ENCODE measurements around the gene KCNMA1. TPM values are rescaled to one million over a fixed set of nuclear protein-coding genes. Genes with fewer than 3 reads are reported as not detected.
A peak's percentile ranks its signal among the peaks of the same experiment; 100 is the strongest.

Gene KCNMA1
- total and polyA plus RNA-seq, 4 experiments from 2014 or later = 0.26 TPM; not detected in 3

GRCh38 chr10:77571490-77571889 is 66.1 kb downstream of the KCNMA1 start:
- ChIA-PET POLR2A (ENCODE audit: partially characterized antibody) (no interaction called here), CTCF (ENCODE audit: partially characterized antibody) (no interaction called here)
- H3K9me3 ChIP-seq (ENCODE audit: control insufficient read depth in 1 of 2, low read length in 2 of 2) = no peaks in the 10 kb centered on the region
- Mint-ChIP-seq H3K27me3 (no peaks in the 10 kb centered on the region), H3K36me3 (no peaks in the 10 kb centered on the region), H3K27ac (no peak overlapping the region), H3K9me3 (peaks cover 0 to 4% (median 0%) of the 10 kb centered on the region in 8 donors), H3K4me1 (no peaks in the 10 kb centered on the region), H3K4me3 (no peak overlapping the region)
- H3K4me1 ChIP-seq (ENCODE audit: insufficient read depth, low read length) = no peaks in the 10 kb centered on the region
- H3K27me3 ChIP-seq (ENCODE audit: insufficient read depth, low read length) = no peaks in the 10 kb centered on the region
- H3K4me3 ChIP-seq (ENCODE audit: low read length in 2 of 2) = no peak overlapping the region
- no peak overlapping the region for H3K27ac ChIP-seq (ENCODE audit: low read depth, low read length)
- no peak for DNase-seq
- intact Hi-C loops (cut with micrococcal nuclease) = no loop called here
- H3K36me3 ChIP-seq (ENCODE audit: insufficient read depth, low read length) = no peaks in the 10 kb centered on the region

GRCh38 chr10:77566914-77567566 is 70.6 kb downstream of the KCNMA1 start:
- H3K27me3 ChIP-seq (ENCODE audit: insufficient read depth, low read length) = no peaks in the 10 kb centered on the region
- no peaks in the 10 kb centered on the region for H3K36me3 ChIP-seq (ENCODE audit: insufficient read depth, low read length)
- H3K9me3 Mint-ChIP-seq = peaks cover 0 to 3% (median 0%) of the 10 kb centered on the region in 8 donors
- no peak for DNase-seq
- no peaks in the 10 kb centered on the region for H3K36me3 Mint-ChIP-seq
- no peak overlapping the region for H3K27ac Mint-ChIP-seq
- intact Hi-C loops (cut with micrococcal nuclease) = no loop called here
- no peak overlapping the region for H3K27ac ChIP-seq (ENCODE audit: low read depth, low read length)
- no peak overlapping the region for H3K4me3 Mint-ChIP-seq
- no peaks in the 10 kb centered on the region for H3K4me1 ChIP-seq (ENCODE audit: insufficient read depth, low read length)
- H3K27me3 Mint-ChIP-seq = peaks cover 3 to 16% of the 10 kb centered on the region in 2 donors
- POLR2A ChIA-PET (ENCODE audit: partially characterized antibody) = no interaction called here
- no peaks in the 10 kb centered on the region for H3K4me1 Mint-ChIP-seq
- CTCF ChIA-PET (ENCODE audit: partially characterized antibody) = no interaction called here
- no peaks in the 10 kb centered on the region for H3K9me3 ChIP-seq (ENCODE audit: control insufficient read depth in 1 of 2, low read length in 2 of 2)
- no peak overlapping the region for H3K4me3 ChIP-seq (ENCODE audit: low read length in 2 of 2)

- H3K36me3 ChIP-seq (ENCODE audit: insufficient read depth, low read length) = no peaks in the 10 kb centered on the region
- no peak overlapping the region for H3K4me3 ChIP-seq (ENCODE audit: low read length in 2 of 2)
- Mint-ChIP-seq H3K27ac (no peak overlapping the region), H3K9me3 (peaks cover 0 to 3% (median 0%) of the 10 kb centered on the region in 8 donors), H3K4me1 (no peaks in the 10 kb centered on the region), H3K36me3 (no peaks in the 10 kb centered on the region), H3K27me3 (peaks cover 3 to 16% of the 10 kb centered on the region in 2 donors), H3K4me3 (no peak overlapping the region)
- ChIA-PET CTCF (ENCODE audit: partially characterized antibody) (no interaction called here), POLR2A (ENCODE audit: partially characterized antibody) (no interaction called here)
- H3K27me3 ChIP-seq (ENCODE audit: insufficient read depth, low read length) = no peaks in the 10 kb centered on the region
- no peaks in the 10 kb centered on the region for H3K4me1 ChIP-seq (ENCODE audit: insufficient read depth, low read length)
- no peaks in the 10 kb centered on the region for H3K9me3 ChIP-seq (ENCODE audit: control insufficient read depth in 1 of 2, low read length in 2 of 2)
- H3K27ac ChIP-seq (ENCODE audit: low read depth, low read length) = no peak overlapping the region
- DNase-seq = no peak
- intact Hi-C loops (cut with micrococcal nuclease) = no loop called here
These were observed 71.4 kb downstream of the KCNMA1 start for GRCh38 chr10:77566236-77566635.

- peaks cover 3 to 16% of the 10 kb centered on the region in 2 donors for H3K27me3 Mint-ChIP-seq
- Histone ChIP-seq H3K27me3 (ENCODE audit: insufficient read depth, low read length) (no peaks in the 10 kb centered on the region), H3K9me3 (ENCODE audit: control insufficient read depth in 1 of 2, low read length in 2 of 2) (no peaks in the 10 kb centered on the region), H3K4me3 (ENCODE audit: low read length in 2 of 2) (no peak overlapping the region), H3K27ac (ENCODE audit: low read depth, low read length) (no peak overlapping the region), H3K36me3 (ENCODE audit: insufficient read depth, low read length) (no peaks in the 10 kb centered on the region), H3K4me1 (ENCODE audit: insufficient read depth, low read length) (no peaks in the 10 kb centered on the region)
- intact Hi-C loops (cut with micrococcal nuclease) = no loop called here
- DNase-seq = no peak
- H3K27ac Mint-ChIP-seq = no peak overlapping the region
- H3K4me3 Mint-ChIP-seq = no peak overlapping the region
- H3K36me3 Mint-ChIP-seq = no peaks in the 10 kb centered on the region
- CTCF ChIA-PET (ENCODE audit: partially characterized antibody) = no interaction called here
- no peaks in the 10 kb centered on the region for H3K4me1 Mint-ChIP-seq
- POLR2A ChIA-PET (ENCODE audit: partially characterized antibody) = no interaction called here
- H3K9me3 Mint-ChIP-seq = peaks cover 0 to 3% (median 0%) of the 10 kb centered on the region in 8 donors
These were observed 72.0 kb downstream of the KCNMA1 start for GRCh38 chr10:77565590-77566023.

GRCh38 chr10:77564731-77565589 is 72.6 kb downstream of the KCNMA1 start:
- ChIA-PET CTCF (ENCODE audit: partially characterized antibody) (no interaction called here), POLR2A (ENCODE audit: partially characterized antibody) (no interaction called here)
- DNase-seq = no peak
- no peak overlapping the region for H3K4me3 Mint-ChIP-seq
- no peaks in the 10 kb centered on the region for H3K36me3 Mint-ChIP-seq
- no peaks in the 10 kb centered on the region for H3K36me3 ChIP-seq (ENCODE audit: insufficient read depth, low read length)
- no peaks in the 10 kb centered on the region for H3K4me1 ChIP-seq (ENCODE audit: insufficient read depth, low read length)
- no peaks in the 10 kb centered on the region for H3K27me3 ChIP-seq (ENCODE audit: insufficient read depth, low read length)
- H3K27ac ChIP-seq (ENCODE audit: low read depth, low read length) = no peak overlapping the region
- H3K27me3 Mint-ChIP-seq = peaks cover 3 to 16% of the 10 kb centered on the region in 2 donors
- H3K27ac Mint-ChIP-seq = no peak overlapping the region
- H3K4me3 ChIP-seq (ENCODE audit: low read length in 2 of 2) = no peak overlapping the region
- no peaks in the 10 kb centered on the region for H3K4me1 Mint-ChIP-seq
- intact Hi-C loops (cut with micrococcal nuclease) = no loop called here
- H3K9me3 ChIP-seq (ENCODE audit: control insufficient read depth in 1 of 2, low read length in 2 of 2) = no peaks in the 10 kb centered on the region
- peaks cover 0 to 3% (median 0%) of the 10 kb centered on the region in 8 donors for H3K9me3 Mint-ChIP-seq

- intact Hi-C loops (cut with micrococcal nuclease) = no loop called here
- Mint-ChIP-seq H3K36me3 (no peaks in the 10 kb centered on the region), H3K4me3 (peak overlapping the region in 1 of 8 donors; percentile 38), H3K4me1 (no peaks in the 10 kb centered on the region), H3K27ac (no peak overlapping the region), H3K27me3 (peaks cover 3 to 16% of the 10 kb centered on the region in 2 donors), H3K9me3 (peaks cover 0 to 3% (median 0%) of the 10 kb centered on the region in 8 donors)
- Histone ChIP-seq H3K27me3 (ENCODE audit: insufficient read depth, low read length) (no peaks in the 10 kb centered on the region), H3K4me3 (ENCODE audit: low read length in 2 of 2) (no peak overlapping the region), H3K9me3 (ENCODE audit: control insufficient read depth in 1 of 2, low read length in 2 of 2) (no peaks in the 10 kb centered on the region), H3K36me3 (ENCODE audit: insufficient read depth, low read length) (no peaks in the 10 kb centered on the region), H3K4me1 (ENCODE audit: insufficient read depth, low read length) (no peaks in the 10 kb centered on the region), H3K27ac (ENCODE audit: low read depth, low read length) (no peak overlapping the region)
- CTCF ChIA-PET (ENCODE audit: partially characterized antibody) = no interaction called here
- POLR2A ChIA-PET (ENCODE audit: partially characterized antibody) = no interaction called here
- no peak for DNase-seq
These were observed 73.9 kb downstream of the KCNMA1 start for GRCh38 chr10:77563638-77564270.

- H3K4me3 Mint-ChIP-seq = no peak overlapping the region
- CTCF ChIA-PET (ENCODE audit: partially characterized antibody) = no interaction called here
- Histone ChIP-seq H3K36me3 (ENCODE audit: insufficient read depth, low read length) (no peaks in the 10 kb centered on the region), H3K4me3 (ENCODE audit: low read length in 2 of 2) (no peak overlapping the region), H3K27me3 (ENCODE audit: insufficient read depth, low read length) (no peaks in the 10 kb centered on the region), H3K27ac (ENCODE audit: low read depth, low read length) (no peak overlapping the region), H3K9me3 (ENCODE audit: control insufficient read depth in 1 of 2, low read length in 2 of 2) (no peaks in the 10 kb centered on the region), H3K4me1 (ENCODE audit: insufficient read depth, low read length) (no peaks in the 10 kb centered on the region)
- no peaks in the 10 kb centered on the region for H3K4me1 Mint-ChIP-seq
- intact Hi-C loops (cut with micrococcal nuclease) = no loop called here
- peaks cover 3 to 16% of the 10 kb centered on the region in 2 donors for H3K27me3 Mint-ChIP-seq
- POLR2A ChIA-PET (ENCODE audit: partially characterized antibody) = no interaction called here
- peaks cover 0 to 3% (median 0%) of the 10 kb centered on the region in 8 donors for H3K9me3 Mint-ChIP-seq
- no peak overlapping the region for H3K27ac Mint-ChIP-seq
- DNase-seq = no peak
- H3K36me3 Mint-ChIP-seq = no peaks in the 10 kb centered on the region
These were observed 74.9 kb downstream of the KCNMA1 start for GRCh38 chr10:77562742-77563141.

All from CD4-positive, alpha-beta memory T cell (primary cell).